ENCODE measurements around the gene RAI1.
"Not testable (repeated sequence)": the region's sequence is repeated elsewhere in the genome, so short reads cannot be mapped to it uniquely, and the experiment has no call there.

RAI1 gene, protein sequence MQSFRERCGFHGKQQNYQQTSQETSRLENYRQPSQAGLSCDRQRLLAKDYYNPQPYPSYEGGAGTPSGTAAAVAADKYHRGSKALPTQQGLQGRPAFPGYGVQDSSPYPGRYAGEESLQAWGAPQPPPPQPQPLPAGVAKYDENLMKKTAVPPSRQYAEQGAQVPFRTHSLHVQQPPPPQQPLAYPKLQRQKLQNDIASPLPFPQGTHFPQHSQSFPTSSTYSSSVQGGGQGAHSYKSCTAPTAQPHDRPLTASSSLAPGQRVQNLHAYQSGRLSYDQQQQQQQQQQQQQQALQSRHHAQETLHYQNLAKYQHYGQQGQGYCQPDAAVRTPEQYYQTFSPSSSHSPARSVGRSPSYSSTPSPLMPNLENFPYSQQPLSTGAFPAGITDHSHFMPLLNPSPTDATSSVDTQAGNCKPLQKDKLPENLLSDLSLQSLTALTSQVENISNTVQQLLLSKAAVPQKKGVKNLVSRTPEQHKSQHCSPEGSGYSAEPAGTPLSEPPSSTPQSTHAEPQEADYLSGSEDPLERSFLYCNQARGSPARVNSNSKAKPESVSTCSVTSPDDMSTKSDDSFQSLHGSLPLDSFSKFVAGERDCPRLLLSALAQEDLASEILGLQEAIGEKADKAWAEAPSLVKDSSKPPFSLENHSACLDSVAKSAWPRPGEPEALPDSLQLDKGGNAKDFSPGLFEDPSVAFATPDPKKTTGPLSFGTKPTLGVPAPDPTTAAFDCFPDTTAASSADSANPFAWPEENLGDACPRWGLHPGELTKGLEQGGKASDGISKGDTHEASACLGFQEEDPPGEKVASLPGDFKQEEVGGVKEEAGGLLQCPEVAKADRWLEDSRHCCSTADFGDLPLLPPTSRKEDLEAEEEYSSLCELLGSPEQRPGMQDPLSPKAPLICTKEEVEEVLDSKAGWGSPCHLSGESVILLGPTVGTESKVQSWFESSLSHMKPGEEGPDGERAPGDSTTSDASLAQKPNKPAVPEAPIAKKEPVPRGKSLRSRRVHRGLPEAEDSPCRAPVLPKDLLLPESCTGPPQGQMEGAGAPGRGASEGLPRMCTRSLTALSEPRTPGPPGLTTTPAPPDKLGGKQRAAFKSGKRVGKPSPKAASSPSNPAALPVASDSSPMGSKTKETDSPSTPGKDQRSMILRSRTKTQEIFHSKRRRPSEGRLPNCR (N-terminal part only)

GRCh38 chr17:17681187-17681743 lies at the start of gene RAI1:
TSS of gene RAI1 (plus strand) at chr17:17681458. CDS start at chr17:17792949, 111,491 bp downstream.
- peak; percentile 80 for DNase-seq (ENCODE audit: low spot score)

GRCh38 chr17:17632690-17633089 lies 48.6 kb upstream of the RAI1 start:
- DNase-seq (ENCODE audit: low spot score) = not testable (repeated sequence)

DNA sequence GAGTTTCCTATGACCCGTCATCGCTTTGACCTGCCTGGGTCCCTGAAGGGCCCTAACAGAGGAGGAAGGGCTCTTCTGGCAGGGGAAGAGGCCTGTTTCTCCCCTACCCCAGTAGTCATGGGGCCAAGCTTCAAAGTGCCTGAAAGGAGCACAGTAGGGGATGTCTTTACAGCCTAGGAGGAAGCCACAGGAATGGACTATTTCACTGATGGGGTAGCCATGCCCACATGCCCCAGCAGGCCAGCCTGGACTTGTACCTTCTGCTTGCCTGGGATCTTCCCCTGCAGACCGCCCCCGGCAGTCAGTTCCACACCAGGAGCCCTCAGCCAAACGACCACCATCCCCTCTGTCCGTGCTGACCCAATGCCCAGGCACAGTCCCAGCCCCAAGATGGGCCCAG lies 47.9 kb upstream of the RAI1 start:
- no peak for DNase-seq (ENCODE audit: low spot score)

DNA sequence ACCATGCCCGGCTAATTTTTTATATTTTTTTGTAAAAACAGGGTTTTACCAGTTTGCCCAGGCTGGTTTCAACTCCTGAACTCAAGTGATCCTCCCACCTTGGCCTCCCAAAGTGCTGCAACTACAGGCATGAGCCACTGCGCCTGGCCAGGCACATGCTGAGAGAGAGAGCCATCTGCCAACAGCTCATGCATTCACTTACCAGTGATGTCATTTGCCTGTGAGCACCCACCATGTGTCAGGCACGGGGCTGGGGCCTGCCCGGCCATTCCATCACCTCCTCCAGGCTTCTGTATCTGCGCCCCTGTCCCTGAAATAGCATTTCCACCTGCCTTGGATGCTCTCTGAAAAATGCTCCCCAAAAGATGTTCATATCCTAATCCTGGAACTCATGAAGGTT lies 46.1 kb upstream of the RAI1 start:
- DNase-seq (ENCODE audit: low spot score) = no peak

GRCh38 chr17:17635537-17636271 lies 45.6 kb upstream of the RAI1 start:
- DNase-seq (ENCODE audit: low spot score) = not testable (repeated sequence)

DNA sequence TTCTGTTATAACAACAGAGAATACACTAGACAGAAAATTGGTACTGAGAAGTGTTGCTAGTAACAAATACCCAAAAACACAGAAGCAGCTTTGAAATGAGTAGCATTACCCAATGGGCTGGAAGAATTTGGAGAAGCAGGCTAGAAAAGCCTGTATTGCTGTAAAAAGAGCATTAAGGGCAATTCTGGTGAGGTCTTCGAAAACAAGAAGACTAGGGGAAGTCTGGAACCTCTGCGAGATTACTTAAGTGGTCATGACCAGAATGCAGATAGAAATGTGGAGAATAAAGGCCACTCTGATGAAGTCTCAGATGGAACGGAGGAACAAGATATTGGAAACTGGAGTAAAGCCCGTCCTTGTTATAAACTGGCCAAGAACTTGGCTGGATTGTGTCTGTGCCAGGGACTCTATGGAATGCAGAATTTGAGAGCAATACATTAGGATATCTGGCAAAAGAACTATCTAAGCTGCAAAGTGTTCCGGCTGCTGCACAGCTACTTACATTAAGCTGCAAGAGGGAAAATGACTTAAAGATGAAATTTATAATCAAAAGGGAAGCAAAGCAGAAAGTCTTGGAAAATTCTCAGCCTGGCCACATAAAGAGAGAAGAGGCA lies 44.9 kb upstream of the RAI1 start:
- DNase-seq (ENCODE audit: low spot score) = no peak

GRCh38 chr17:17638467-17638866 lies 42.8 kb upstream of the RAI1 start:
- no peak for DNase-seq (ENCODE audit: low spot score)

- not testable (repeated sequence) for DNase-seq (ENCODE audit: low spot score)
Observed at GRCh38 chr17:17639661-17640270, 41.5 kb upstream of the RAI1 start.

- peak; percentile 66 for DNase-seq (ENCODE audit: low spot score)
Observed at GRCh38 chr17:17641621-17642409, 39.4 kb upstream of the RAI1 start.

DNA sequence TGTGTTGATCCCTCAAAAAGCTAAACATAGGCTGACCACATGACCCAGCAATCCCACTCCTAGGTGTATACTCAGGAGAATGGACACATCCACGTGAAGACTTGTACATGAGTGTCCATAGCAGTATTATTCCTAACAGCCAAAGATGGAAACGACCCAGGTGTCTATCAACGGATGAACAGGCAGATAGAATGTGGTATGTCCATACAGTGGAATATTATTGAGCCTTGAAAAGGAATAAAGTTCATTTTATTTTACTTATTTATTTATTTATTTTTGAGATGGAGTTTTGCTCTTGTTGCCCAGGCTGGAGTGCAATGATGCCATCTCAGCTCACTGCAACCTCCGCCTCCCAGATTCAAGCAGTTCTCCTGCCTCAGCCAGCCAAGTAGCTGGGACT lies 36.1 kb upstream of the RAI1 start:
- not testable (repeated sequence) for DNase-seq (ENCODE audit: low spot score)

DNA sequence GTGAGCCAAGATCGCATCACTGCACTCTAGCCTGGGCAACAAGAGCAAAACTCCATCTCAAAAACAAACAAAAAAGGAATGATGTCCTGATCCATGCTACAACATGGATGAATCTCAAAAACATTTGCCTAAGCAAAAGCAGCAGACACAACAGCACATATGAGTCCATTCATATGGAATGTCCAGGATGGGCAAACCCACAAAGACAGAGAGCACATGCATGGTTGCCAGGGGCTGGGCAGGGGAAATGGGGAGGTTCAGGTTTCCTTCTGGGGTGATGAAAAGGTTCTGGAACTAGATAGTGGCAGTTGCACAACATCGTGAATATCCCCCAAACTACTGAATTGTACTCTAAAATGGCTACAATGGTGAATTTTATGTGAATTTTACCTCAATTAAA lies 35.3 kb upstream of the RAI1 start:
- no peak for DNase-seq (ENCODE audit: low spot score)

GRCh38 chr17:17647524-17648178 lies 33.6 kb upstream of the RAI1 start:
- no peak for DNase-seq (ENCODE audit: low spot score)

DNA sequence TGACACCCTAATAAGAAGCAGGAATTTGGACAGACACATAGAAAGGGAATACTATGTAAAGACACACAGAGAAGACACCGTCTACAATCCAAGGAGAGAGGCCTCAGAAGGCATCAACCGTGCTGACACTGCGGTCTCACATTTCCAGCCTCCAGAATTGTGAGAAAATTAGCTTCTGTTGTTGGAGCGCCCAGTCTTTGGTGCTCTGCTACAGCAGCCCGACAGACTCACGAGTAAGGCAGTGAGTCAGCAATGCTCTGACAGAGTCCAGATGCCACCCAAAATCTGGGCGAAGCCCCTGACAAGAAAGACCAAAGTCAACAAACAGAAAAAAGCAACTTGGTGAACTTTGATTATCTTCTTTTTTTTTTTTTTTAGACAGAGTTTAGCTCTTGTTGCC lies 32.5 kb upstream of the RAI1 start:
- no peak for DNase-seq (ENCODE audit: low spot score)

- no peak for DNase-seq (ENCODE audit: low spot score)
Observed at GRCh38 chr17:17650959-17651358, 30.3 kb upstream of the RAI1 start.

DNA sequence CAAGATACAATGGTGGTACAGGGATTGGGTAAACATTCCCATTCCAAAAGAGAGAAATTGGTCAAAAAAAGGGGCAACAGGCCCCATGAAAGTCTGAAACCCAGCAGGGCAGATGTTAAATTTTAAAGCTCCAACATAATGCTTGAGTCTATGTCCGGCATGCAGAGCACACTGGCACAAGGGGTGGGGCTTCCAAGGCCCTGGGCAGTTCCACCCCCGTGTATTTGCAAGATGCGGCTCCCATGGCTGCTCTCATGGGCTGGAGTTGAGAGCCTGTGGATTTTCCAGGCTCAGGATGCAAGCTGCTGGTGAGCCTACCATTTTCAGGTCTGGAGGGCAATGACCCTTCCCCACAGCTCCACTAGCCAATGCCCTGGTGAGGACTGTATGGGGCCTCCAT lies 27.9 kb upstream of the RAI1 start:
- no peak for DNase-seq (ENCODE audit: low spot score)

GRCh38 chr17:17659340-17659739 lies 21.9 kb upstream of the RAI1 start:
- no peak for DNase-seq (ENCODE audit: low spot score)

DNA sequence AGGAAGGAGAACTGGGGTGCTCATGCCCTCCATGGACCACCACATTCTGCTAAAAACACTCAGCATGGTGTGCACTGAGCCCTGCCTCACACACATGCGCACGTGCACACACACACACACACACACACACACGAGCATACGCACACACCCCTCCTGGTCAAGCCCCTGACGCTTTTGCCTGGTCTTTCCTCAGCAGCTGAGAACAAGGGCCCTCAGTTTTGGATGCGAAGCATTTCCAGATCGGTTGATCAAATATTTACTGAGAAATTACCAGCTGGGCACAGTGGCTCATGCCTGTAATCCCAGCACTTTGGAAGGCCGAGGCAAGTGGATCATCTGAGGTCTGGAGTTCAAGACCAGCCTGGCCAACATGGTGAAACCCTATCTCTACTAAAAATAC lies 20.1 kb upstream of the RAI1 start:
- no peak for DNase-seq (ENCODE audit: low spot score)

- DNase-seq (ENCODE audit: low spot score) = no peak
Observed at GRCh38 chr17:17661834-17662385, 19.3 kb upstream of the RAI1 start.
